NB4 (cell line): ENCODE measurements around the gene HOXC5.

Experiments used
- MYC ChIP-seq: IDR thresholded peaks from 2 replicates; pipeline ENCODE4 v1.6.1; 2011; ENCODE audit warnings: low read depth, low read length
- POLR2A ChIP-seq: IDR thresholded peaks from 2 replicates; pipeline ENCODE4 v1.6.1; 2011; ENCODE audit warnings: mild to moderate bottlenecking; ENCODE audit not compliant: insufficient read length; ENCODE audit errors: extremely low read depth
- TF ChIP-seq, protein P1 (sequence below): IDR thresholded peaks from one replicate; pipeline ENCODE4 v1.5.1; 2012; ENCODE audit warnings: low read depth, low read length

GRCh38 chr12:54035568-54036264 lies 2.9 kb downstream of the HOXC5 start:
- TF ChIP-seq, protein P1, sequence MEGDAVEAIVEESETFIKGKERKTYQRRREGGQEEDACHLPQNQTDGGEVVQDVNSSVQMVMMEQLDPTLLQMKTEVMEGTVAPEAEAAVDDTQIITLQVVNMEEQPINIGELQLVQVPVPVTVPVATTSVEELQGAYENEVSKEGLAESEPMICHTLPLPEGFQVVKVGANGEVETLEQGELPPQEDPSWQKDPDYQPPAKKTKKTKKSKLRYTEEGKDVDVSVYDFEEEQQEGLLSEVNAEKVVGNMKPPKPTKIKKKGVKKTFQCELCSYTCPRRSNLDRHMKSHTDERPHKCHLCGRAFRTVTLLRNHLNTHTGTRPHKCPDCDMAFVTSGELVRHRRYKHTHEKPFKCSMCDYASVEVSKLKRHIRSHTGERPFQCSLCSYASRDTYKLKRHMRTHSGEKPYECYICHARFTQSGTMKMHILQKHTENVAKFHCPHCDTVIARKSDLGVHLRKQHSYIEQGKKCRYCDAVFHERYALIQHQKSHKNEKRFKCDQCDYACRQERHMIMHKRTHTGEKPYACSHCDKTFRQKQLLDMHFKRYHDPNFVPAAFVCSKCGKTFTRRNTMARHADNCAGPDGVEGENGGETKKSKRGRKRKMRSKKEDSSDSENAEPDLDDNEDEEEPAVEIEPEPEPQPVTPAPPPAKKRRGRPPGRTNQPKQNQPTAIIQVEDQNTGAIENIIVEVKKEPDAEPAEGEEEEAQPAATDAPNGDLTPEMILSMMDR, result no peak
- no peak for TF ChIP-seq POLR2A
- no peak for TF ChIP-seq MYC
